HG03159 (cell line): ENCODE measurements around the gene TMPRSS11E.
"Not testable (repeated sequence)": the region's sequence is repeated elsewhere in the genome, so short reads cannot be mapped to it uniquely, and the experiment has no call there.

ENCODE experiments used
- ATAC-seq: cut with Tn5 transposase; IDR thresholded peaks from one replicate; pipeline ENCODE4 v1.9.1; 2021; ENCODE audit warnings: mild to moderate bottlenecking, moderate library complexity; ENCODE audit not compliant: unreplicated experiment

Gene TMPRSS11E, protein sequence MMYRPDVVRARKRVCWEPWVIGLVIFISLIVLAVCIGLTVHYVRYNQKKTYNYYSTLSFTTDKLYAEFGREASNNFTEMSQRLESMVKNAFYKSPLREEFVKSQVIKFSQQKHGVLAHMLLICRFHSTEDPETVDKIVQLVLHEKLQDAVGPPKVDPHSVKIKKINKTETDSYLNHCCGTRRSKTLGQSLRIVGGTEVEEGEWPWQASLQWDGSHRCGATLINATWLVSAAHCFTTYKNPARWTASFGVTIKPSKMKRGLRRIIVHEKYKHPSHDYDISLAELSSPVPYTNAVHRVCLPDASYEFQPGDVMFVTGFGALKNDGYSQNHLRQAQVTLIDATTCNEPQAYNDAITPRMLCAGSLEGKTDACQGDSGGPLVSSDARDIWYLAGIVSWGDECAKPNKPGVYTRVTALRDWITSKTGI

DNA sequence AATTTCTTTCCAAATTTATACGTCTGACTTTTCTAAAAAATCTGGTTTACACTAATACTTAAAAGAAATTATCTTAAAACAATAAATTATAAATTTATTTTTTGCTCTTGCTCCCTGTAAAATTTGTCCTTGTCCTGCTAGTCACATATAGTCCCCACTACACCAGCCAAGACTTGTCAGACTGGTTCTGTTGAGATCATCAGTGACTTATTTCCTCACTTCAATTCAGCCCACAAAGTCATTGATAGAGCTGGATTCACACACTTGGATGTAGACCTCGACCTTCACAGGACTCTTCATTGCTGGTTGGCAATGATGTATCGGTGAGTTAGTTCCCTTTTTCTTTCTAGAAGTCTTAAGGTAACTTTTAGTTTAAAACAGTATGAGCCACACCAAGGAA is at the start of gene TMPRSS11E:
Gene TMPRSS11E (plus strand): TSS at position 263 of the 400 bp plus-strand sequence. CDS start 50 bp downstream, at position 313.
- ATAC-seq = no peak

GRCh38 chr4:68399306-68399705 is 48.0 kb upstream of the TMPRSS11E start:
- no peak for ATAC-seq

DNA sequence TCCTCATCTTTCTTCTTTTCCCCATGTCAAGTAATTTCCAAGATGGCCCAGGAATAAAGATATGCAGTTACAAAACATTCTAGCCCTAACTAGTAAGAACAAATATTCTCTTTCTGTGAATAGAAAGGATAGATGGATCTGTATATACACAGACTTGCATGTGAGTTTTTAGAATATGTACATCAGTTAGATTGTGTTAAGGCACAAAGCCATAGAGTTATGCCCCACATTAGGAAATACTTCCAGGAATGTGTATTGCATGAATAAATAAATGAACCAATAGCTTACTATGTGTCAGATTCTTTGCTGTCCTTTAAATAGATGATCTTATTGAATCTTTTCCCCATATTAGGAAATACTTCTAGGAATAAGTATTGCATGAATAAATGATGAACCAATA is 46.0 kb upstream of the TMPRSS11E start:
- ATAC-seq = no peak

- ATAC-seq = no peak
Observed at GRCh38 chr4:68404153-68404552, 43.1 kb upstream of the TMPRSS11E start.

GRCh38 chr4:68405718-68406478 is 41.4 kb upstream of the TMPRSS11E start:
- not testable (repeated sequence) for ATAC-seq

DNA sequence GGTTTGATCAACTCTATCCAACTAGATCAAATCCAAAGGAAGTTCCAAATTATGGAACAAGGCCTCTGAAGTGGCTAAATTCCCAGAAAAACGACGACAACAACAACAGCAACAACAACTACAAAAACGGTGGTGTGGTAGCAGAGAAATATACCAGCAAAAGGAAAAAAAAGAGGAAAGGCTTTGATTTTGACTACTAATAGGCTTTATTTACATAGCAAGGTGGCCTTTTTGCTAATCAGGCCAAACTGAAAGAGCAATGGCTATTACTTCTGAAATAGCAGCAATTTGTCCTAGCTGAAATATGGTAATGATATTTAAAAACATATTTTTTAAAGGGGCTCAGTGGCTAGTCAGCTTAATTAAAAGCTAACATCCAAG is 40.8 kb upstream of the TMPRSS11E start:
- no peak for ATAC-seq

DNA sequence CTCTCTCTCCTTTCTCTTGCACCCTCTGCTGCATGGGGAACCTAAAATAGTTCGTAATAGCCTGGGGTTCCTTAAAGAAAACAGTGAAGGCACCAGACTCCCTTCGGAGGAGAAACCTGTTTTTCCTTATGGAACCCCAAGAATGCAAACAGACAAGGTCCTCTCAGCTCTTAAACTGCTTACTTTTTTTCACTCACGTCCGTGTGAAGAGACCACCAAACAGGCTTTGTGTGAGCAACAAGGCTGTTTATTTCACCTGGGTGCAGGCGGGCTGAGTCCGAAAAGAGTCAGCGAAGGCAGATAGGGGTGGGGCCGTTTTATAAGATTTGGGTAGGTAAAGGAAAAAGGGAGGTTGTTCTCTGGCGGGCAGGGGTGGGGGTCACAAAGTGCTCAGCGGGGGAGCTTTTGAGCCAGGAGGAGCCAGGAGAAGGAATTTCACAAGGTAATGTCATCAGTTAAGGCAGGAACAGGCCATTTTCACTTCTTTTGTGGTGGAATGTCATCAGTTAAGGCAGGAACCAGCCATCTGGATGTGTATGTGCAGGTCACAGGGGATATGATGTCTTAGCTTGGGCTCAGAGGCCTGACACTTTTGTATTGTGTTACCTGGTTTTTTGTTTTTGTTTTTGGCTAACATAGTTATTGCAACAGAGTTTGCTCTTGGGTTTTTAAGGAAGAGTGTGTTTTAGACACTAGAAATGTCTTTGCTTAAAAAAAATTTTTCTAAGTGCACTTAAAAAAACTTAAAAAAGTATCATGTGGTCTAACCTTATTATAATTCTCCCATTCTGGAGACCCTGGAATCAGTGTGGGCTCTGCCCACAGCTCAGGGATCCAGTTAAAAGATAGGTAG is 40.0 kb upstream of the TMPRSS11E start:
- ATAC-seq = not testable (repeated sequence)

DNA sequence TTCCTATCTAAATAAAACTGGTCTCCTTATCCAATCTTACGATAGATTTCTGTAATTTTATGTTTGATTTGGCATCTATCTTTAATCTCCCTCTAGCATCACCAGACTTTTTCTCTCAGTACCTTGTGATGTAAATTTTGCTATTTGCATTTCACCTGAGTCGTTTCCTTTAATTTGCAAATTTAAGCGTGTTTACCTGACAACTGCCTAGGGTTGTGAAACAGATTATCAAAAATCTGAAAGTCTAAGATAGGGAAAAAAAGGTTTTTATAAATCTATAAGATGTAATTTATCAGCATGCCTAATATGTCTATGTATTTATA is 39.4 kb upstream of the TMPRSS11E start:
- no peak for ATAC-seq

GRCh38 chr4:68410149-68410548 is 37.1 kb upstream of the TMPRSS11E start:
- ATAC-seq = no peak

GRCh38 chr4:68410643-68411042 is 36.6 kb upstream of the TMPRSS11E start:
- no peak for ATAC-seq

GRCh38 chr4:68412031-68412430 is 35.2 kb upstream of the TMPRSS11E start:
- ATAC-seq = not testable (repeated sequence)

DNA sequence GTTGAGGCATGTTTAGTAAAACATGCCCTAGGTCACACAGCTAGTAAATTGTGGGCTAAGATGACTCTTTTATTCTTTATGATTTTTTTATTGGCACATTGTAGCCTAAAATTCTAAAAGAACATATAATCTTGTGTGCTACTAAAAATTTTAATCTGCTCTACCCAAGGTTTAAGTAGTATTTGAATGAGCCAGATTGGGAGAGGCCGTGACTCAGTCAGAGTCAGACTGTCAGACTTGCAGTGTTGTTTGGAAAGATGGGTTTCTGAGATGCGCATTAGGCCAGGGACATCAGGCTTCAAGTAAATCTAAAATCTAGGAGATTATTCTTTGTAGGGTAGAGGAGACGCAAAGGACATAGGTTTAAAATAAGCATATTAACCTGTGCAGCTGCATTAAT is 30.7 kb upstream of the TMPRSS11E start:
- ATAC-seq = no peak

DNA sequence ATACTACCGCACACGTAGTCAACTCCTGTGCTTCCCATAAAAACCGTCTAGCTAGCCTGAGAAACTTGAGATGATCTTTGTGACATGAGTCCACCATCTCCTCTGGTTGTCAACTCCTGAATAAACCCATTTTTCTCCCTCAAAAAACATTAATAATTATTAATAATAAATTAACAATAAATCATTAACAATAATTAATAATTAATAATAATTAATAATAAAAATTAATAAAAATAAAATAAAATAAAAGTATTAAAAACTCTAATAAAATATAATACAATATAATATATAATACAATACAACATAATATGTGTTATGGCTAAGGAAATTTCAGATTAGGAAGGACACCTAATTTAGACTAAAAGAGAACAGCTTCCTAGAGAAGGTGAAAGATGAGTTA is 20.7 kb upstream of the TMPRSS11E start:
- no peak for ATAC-seq

GRCh38 chr4:68430337-68430736 is 16.9 kb upstream of the TMPRSS11E start:
- no peak for ATAC-seq

- no peak for ATAC-seq
Observed at GRCh38 chr4:68432320-68432719, 14.9 kb upstream of the TMPRSS11E start.

DNA sequence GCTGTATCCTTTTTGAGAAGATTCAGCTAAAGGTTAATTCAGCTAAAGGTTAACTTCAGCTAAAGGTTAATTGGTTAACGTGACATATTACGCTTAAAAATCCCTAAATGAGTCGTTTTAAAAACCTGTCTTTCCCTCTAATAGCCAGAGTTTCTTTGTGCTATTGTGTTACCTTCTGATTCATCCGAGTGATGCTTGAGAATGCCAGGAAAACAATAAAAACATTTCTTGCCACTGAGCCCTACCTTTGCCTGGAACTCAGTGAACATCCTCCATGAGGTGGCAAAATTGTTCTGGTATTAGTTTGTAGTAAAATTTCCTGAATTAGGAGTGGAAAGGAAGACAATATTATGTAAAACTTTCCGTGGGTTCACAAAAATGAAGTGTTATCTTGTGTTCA is 13.7 kb upstream of the TMPRSS11E start:
- ATAC-seq = no peak

GRCh38 chr4:68434277-68434676 is 13.0 kb upstream of the TMPRSS11E start:
- no peak for ATAC-seq

DNA sequence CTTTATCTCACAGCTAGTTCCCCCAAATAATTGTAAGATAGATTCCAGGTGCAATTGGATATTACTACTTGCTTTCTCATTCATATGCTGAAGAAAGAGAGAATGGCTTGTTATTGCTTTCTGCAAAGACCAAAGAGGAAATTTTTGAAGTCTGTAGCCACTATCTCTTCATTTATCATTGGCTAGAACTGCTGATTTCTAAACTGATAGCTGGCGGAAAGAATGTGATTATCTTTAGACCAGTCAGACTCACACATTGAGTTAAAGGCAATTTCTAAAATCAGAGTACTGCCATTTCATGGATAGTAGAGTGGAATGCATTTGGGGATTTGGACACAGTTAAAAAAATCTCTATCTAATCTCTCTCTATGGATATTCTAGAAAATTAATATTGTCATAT is 12.4 kb upstream of the TMPRSS11E start:
- ATAC-seq = no peak

DNA sequence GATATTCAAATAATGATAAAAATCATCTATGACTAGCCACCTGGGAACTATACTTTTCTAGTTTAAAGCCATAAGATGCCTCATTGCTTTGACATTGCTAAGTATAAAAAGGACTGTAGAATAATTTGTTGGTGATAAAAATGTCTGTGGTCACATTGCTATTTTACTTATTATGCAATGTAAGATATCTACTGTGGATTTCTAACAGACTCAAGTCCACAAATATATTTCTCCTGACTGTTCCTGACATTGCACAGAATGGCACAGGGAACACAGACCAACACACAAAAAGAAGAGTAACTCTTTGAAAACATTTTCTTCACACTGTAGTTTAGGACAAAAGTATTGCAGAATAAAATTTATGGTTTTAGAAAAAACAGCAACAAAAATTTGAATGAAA is 2.2 kb upstream of the TMPRSS11E start:
- no peak for ATAC-seq

GRCh38 chr4:68451246-68452211 is 4.3 kb downstream of the TMPRSS11E start:
- ATAC-seq = peak; percentile 57
